NCI-H128 (cell line): ENCODE data around the gene TMEM181.
"Not testable (repeated sequence)": the region's sequence is repeated elsewhere in the genome, so short reads cannot be mapped to it uniquely, and the experiment has no call there.

ENCODE experiments used
- DNase-seq: peaks from one replicate; lab custom pipeline; 2025; ENCODE audit not compliant: unreplicated experiment; lab: John Stamatoyannopoulos, UW

Gene TMEM181

DNA sequence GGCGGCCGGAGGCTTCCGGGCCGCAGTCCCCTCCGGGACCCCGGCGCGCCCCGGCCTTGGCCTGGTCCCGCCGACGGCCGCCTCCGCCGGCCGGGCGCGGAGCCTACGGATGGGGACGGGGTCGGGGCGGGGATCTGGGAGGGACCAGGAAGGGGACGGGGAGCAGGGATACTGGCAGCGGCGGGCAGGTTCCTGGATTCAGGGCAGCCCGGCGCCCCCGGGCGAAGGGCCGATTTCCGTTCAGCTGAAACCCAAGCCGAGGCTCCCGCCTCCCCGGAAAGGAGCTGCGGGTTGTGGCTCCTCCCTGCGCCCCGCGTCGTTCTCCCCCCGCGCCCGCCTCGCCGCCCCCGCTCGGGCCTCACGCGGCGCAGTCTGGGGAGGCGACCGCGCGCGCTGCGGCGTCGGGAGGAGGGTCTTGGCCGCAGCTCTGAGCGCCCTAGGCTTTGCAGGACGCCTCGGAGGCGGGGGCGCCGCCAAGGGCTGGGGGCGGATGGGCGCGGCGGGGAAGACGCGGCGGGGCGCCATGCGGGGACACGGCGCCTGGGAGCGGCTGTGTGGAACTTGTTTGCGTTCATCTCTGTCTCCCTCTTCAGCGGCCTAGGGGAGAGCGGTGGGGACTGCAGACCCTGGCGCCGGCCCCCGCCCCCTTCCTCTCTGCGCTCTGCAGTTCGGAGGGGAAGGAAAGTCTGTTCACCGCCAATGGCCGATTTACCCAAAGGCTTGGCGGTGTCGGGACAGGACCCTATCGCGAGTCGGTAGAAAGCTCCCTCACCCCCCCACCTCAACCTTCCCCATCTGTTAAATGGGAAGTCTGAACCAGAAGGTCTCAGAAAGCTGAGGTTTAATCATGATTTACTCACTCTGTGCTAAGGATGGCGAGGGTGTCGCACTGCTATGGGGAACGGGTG, 22.7 kb upstream of the TMEM181 start:
- no peak for DNase-seq

DNA sequence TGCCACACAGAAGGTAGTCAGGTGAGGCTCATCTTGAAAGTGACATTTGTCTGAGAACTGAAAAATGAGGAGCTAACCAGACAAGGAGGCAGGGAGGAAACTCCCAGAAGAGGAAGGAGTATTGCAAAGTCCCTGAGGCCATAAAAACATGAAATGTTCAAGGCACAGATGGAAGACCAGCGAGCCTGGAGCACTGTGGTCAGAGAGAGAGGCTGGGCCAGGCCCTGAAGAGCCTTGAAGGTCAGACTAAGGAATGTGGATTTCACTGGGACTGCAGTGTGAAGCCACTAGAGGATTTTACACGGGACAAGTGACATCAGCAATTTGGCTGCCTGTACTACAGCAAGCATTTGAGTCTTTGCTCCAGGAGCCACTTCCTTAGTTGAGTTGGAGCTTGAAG, 21.1 kb upstream of the TMEM181 start:
- DNase-seq = no peak

DNA sequence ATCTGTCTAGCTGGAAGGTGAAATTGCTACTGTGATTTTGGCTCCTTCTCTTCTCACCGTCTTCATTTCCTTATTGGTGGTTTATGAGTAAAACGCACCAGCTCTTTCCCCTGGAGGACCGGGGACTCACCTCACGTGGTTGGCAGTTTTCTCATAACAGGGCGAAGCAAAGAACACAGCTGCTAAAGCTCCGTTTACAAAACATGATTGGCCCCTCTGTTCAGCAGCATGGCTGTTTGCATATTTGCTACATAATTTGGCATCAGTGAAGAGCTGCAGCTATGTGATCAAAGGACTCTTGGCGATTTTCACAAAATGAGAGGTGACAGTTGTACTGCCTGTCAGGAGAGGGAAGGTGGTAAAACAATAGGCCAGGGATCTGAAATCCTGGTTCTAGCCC, 20.5 kb upstream of the TMEM181 start:
- no peak for DNase-seq

DNA sequence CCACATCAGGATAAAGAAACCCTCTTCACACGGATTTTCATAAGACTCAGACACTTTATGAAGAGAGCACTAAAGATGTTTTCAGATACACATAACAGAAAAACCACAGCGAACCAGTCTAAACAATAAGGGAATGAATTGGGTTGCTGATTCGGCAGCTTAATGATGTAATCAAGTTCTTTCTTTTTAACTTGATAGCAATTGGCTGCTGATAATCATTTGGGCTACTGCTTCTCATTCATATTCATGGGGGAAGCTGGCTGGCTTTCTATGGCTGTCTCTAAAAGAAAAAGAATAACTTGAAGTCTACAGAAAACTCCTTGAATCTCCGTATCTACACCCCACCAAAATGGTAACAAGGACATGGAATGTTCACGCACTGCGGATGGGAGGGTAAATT, 20.0 kb upstream of the TMEM181 start:
- no peak for DNase-seq

DNA sequence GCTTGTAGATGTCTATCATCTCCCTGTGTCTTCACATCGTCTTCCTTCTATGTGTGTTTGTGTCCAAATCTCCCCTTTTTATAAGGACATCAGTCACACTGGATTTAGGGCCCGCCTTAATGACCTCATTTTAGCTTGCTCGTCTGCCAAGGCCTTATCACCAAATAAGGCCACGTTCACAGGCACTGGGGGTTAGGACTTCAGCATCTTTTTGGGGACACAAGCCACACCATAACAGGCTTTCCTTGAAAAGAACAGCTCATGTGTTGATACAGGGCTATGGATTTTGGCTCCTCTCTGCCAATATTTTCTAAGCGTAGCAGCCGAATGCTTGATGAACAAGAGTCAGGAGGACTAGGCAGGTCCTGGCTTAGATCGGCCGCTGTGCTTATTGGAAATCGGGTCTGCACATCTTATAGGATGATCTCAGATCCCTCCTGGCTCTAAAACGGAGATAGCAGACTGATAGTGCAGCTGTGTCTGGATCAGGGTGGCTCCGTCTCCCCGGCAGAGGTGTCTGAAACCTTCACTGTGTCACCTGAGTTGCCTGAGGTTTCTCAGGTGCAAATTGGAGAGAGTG, 16.2 kb upstream of the TMEM181 start:
- no peak for DNase-seq

DNA sequence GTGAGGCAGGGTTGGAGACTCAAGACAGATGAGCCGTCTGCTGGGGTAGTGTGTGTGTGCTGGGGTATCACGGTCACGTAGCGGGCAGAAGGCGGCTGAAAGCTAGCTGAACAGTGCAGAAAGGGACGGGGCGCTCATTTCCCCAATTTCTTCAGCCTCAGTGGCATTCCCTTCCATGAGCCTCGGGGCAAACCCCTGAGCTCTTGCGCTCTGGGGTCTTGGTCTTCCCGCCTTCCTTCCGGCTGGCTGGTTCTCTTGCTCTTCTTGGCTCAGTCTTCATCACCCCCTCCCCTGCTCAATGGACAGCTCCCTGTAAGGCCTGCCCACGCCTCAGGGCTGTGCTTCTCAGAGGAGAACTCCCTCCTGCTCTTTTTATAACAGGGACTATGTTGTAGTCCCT, 15.5 kb upstream of the TMEM181 start:
- DNase-seq = no peak

DNA sequence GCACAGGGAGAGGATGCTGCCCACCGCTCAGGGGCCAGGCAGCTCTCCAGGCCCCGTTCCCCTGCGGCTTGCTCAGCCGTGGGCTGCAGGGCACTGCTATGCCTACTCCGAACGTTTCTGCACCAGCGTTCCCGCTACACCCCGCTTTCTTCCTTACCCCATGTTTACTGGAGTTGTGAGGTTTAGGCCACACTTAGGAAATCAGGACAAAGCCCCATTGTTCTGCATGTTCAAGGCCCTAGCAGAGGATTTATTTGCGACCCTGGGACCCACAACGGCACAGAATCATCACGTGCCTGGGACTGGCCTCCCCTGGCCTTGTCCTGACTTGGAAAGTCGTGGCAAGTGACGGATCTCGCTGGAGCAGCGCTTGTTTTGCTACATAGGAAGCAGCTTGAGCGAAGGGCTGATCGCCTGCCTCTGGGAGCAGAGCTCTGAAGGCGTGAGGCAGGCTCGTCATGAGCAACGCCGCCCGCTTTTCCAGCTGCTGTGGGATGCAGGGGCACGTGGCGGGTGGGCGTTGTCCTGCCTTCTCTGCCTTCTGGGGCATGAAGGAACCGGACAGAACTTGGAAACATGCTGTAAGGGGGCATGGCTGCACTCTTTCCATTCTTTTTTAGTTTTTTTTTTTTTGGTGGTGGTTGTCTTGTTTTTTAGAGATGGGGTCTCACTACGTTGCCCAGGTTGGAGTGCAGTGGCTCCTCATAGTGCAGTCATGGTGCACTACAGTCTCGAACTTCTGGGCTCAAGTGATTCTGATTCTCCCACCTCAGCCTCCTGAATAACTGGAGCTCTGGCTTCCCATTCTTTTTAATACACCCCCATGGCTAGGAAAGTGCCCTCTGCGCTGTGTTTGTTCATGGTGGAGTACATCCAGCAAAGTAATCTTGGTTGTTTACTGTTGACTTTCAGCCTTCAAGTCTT, 14.6 kb upstream of the TMEM181 start:
- DNase-seq = no peak

DNA sequence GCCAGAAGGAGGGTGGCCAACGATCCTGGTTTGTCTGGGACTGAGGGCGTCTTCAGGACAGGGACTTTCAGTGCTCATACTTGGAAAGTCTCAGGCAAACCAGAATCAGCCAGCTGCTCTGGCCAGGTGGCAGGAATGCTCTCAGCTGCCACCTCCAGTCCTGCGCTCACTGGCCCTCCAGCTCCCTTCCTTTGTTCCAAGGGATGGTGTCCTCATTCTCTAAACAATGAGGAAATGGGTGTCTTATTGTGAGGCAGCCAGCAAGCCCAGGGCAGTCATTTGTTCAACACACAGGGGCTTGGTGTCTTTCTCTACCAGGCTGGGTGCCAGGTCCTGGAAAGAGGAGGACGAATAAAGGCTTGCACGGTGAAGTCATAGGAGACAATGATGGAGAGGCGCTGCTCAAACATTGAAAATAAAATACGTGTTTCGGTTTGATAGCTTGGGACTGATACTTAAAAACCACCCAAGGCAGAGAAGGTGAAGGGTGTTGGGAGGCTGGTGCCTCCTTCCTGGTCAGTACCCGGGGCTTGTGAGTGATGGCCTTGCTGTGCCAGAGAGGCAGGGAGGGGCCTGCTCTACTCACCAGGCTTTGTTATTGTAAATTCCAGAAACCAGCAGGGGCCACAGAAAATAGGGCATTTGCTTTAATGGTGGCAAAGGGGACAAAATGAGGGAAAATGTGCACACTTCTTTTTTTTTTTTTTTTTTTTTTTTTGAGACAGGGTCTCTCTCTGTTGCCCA, 11.3 kb upstream of the TMEM181 start:
- DNase-seq = no peak

DNA sequence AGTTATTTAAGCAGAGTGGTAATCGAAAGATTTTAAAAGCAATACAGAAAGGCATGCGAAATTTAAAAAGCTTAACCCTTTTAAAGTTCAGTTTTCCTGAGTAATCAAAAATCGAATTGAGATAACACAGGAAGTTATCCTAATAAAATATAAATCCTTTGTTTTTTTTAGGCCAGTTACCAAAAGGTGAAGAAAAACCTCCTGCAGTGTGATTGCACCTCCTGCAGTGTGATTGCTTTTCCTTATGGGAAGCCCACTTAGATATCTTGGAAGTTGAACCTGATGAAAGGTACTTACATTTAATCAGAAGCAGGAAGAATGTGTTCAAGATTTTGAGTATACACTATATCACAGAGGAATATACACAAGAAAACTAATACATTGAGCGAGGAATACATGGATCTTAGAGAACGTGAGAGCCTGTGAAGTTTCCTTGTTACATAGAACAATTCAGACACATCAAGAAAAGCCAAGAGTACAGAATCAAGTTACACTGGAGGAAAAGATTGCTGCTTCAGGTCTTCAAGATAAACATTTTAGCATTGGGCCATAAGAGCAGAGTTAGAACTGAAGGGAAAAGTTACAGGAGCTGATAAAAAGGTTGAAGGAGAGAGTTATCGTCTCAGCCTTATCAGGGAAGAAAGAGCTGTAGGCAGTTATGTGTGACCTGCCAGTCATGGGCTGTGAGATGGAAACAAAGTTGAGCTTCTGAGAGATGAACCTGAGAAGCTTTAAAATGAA, 7.7 kb upstream of the TMEM181 start:
- no peak for DNase-seq

DNA sequence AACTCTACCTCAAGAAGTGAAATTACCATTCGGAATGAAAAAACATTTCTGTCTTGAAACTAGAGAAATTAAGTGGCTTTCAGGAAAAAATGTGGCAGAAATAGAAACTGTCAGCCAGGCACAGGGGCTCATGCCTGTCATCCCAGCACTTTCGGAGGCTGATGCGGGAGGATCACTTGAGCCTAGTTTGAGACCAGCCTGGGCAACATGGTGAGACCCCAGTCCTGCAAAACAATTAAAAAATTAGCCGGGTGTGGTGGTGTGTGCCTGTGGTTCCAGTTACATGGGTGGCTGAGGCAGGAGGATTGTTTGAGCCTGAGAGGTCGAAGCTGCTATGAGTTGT, 7.1 kb upstream of the TMEM181 start:
- no peak for DNase-seq

DNA sequence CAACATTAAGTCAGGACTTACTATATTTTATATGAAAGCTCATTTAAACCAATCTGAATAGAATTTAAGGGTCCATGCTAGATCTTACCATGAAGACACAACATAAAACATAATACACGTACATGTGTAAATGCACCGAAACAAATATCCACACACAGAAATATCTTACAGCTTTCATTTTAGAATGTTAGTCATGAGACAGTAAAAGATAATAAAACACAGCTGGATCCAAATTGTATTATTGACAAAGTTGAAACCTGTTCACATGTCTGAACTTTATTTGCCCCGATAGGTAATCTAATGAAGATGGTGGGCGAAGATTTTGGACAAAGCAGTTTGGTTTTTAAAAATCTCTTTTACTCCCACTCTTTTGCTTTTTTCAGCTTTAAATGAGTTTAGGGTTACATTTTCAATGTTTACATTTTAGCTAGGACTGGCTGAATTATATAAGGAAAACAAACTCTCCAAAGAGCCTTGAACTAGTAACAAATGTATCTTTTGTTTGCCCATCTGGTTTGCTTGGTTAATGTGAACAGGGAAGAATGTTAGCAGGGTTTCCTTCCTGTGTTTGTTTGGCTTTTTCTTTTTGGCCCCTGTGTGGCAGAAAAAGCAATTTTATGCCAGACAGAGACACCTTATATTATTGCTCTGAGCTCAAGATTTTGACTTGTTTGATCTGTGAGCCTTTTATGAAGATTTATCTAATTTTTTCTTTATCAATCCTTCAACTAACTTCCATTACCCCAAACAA, 5.1 kb upstream of the TMEM181 start:
- DNase-seq = no peak

DNA sequence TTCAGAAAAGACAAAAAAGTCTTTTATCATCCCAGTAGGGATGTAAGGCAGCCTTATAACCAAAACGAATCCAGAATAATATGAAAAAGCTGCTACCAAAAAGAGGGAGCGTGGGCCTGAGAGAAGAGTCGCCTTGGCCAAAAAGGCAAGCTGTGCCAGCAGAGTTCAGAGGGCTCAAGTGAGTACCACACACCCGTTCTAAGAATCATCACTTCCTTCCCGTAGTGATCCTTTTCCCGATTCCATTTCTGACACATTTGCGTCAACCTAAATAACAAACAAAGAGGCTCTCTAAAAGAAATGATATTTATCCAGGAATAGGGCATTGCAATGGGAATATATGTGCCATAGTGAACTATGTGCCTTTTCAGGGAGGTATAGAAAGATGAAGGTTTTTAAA, 3.8 kb upstream of the TMEM181 start:
- DNase-seq = no peak

DNA sequence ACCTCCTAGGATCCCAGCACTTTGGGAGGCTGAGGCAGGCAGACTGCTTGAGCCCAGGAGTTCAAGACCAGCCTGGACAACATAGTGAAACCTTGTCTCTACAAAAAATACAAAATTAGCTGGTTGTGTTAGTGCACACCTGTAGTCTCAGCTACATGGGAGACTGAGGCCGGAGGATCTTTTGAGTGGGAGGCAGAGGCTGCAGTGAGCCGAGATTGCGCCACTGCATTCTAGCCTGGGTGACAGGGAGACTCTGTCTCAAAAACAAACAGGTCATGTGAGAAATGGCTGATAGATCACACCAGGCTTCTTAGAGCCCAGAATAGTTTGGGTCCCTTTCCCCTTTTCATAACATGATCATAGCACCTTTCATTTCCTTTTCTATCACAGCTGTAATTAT, 2.8 kb upstream of the TMEM181 start:
- DNase-seq = not testable (repeated sequence)

DNA sequence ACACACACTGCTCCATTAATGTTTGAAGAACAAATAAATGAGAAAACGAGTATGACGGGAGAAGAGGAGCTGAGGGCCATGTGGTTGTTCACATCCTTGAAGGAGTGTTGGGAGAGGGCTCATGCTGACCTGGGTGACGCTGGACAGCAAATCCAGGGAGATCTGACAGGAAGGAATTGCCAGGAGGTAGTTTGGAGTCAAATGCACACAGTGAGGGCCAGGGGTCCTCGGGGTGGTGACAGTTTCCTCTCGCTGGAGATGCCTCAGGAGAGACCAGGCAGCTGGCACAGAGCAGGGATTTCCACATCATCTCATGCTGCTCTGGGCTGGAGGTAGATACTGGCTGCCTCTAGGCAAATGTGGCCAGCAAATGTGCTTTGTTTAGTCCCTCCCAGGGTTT, 2.0 kb upstream of the TMEM181 start:
- no peak for DNase-seq

DNA sequence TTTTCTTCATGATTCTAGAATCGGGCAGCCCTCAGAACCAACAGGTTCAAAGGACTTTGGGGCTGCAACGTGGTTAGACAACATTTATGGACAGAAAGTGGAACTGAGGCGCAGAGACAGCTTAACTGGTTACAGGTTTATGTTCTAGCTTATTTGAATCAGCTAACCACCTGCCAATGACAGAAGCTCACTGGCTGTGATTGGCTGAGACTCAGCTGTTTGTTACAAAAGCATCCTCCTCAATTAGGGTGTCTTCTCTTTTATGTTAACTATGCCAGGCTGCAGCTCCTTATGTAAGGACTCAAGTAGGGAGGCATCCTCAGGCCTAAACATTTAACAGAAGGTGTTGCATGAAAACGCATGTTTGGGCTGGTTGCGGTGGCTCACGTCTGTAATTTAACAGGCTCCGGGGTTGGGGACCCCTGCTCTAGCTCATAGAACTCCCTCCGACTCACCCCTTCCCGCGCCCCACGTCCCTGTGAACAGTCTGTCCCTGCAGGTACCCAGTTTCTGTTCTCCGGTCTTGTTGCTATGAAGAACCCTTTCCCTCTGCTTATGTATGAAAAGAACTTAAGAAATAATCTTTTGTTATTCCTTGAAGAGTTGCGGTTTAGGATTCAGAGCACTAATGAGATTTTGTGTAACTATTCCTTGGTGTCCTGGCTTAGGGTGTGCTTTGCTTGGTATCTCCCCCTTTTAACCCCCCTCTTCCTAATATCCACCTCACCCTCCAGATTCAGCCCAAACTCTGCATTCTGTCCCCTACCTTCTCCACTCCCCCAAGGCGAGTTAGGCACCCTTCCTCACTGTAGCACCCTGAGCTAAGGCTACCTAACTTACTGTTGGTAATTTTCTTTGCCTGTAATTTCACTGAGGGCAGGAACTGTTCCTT, 1.2 kb upstream of the TMEM181 start:
- no peak for DNase-seq

DNA sequence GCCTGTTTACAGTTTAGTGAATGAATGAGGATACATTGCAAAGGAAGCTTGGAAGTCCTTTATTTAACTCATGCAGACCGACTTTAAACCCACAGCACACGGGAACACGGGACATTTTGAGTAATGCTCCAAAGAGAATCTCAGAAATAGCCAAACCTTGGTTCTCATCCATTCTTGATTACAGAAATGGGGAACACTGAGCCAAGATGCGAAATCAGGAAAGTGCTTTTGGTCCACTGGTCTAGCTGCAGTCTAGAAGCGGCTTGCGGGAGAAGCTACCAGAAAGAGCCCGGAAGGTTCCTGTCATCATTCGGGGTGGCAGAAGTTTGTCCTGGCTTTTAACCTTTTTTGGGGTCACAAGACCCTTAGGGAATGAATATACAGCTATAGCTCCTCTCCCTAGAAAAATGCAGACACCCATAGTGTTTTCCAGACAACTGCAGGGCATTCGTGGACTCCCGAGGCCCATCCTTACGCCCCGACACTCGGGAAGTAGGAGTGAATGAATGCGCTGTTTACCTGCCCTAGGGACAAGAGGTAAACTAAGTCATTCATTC, 475 bp upstream of the TMEM181 start:
- DNase-seq = no peak

DNA sequence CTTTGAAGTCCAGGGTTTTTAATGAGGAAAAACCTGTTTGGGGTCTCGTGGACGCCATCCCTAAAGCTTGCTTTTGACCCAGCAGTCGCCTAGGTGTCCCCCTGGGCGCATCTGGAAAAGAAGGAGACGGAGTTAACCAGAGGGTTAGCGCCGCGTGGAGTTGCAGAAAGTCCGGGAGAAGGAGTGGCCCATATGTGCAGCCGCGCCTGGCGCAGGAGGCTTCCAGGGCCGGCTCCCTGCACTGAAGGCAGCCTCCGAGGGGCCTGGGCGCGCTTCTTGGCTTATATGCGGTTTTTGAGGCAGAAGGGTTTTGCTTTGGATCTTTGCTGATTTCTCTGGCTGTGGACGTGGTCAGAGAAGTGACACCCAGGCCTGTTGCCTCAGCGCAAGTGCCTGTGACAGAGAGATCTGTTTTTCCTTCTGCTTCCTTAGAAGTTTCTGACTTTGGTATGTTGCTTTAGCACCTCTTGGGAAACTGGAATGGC, 987 bp downstream of the TMEM181 start:
- no peak for DNase-seq

DNA sequence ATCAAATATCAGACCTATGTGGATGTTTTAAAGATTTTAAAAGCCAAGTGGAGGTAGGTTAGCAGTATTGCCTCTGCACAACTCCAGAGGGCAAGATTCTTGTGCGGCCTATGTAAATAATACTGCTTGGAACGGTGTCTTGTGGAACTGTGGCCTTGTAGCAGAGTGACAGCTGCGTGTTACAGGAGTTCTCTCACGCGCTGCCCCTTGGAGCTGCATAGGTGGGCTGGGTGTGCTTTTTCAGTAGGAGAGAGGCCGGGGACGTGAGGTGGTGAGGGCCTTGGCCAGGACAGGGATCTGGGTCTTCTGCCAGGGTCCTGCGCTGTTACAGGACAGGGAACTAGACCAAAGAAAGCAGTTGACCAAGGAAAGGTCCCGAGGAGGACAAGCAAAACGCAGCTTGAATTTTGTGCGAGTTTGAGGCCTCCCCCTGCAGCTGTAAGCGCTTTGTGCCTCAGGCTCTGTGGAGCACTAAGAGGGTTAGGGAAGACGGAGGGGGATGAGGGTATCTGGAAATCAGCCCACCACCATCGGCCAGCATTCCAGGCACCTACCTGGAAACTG, 1.5 kb downstream of the TMEM181 start:
- DNase-seq = no peak
